Measurements from ENCODE around the gene SPIRE2. TPM values are rescaled to one million over a fixed set of nuclear protein-coding genes. Genes with fewer than 3 reads are reported as not detected.

Gene SPIRE2
- total RNA-seq, 1 donor from 2014 or later, result 17.1 TPM

GRCh38 chr16:89915303-89916232, 87.3 kb downstream of the SPIRE2 start:
- no peak overlapping the region for H3K4me3 Mint-ChIP-seq
- H3K36me3 Mint-ChIP-seq, result peaks cover 3% of the 10 kb centered on the region
- no peak for TF ChIP-seq CTCF (conservative IDR thresholded peaks at IDR 0.05)
- H3K27me3 Mint-ChIP-seq, result peaks cover 13% of the 10 kb centered on the region
- no peak overlapping the region for H3K27ac Mint-ChIP-seq
- no peaks in the 10 kb centered on the region for H3K9me3 Mint-ChIP-seq
- H3K4me1 Mint-ChIP-seq (ENCODE audit: unreplicated experiment), result no peaks in the 10 kb centered on the region
- DNase-seq (ENCODE audit: extremely low spot score, unreplicated experiment), result no peak

DNA sequence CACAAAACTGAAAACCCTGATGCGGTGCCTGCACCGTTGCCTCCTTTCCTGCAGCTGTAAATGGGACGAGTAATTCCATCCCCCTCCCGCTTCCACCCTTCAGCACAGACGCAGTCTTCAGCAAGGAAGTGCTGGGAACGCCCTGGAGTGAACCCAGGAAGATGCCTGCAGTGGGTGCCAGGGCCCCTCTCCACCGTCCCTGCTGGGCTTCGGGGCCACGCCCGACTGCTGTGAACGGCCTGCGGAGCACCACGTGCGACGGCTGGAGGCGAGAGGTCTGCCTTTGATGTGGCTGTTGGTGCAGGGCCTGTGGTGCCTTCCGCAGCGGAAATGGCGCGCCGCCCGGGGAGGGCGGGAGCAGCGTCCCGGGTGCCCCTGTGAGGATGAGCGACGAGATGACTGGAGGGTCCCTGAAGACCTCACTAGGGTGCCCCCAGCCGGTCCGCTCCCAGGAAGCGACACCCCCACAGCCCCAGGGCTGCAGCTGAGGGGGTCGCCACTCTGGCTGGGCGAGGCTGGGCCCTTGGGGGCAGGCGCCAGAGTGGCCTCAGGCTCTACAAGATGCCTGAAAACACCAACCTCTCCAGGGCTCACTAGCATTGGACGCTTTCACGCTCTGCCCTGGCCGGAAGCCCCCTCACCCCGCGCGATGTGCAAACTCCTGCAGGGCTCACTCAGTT, 89.6 kb downstream of the SPIRE2 start:
- no peaks in the 10 kb centered on the region for H3K9me3 Mint-ChIP-seq
- no peaks in the 10 kb centered on the region for H3K4me1 Mint-ChIP-seq (ENCODE audit: unreplicated experiment)
- TF ChIP-seq CTCF (conservative IDR thresholded peaks at IDR 0.05), result no peak
- no peaks in the 10 kb centered on the region for H3K36me3 Mint-ChIP-seq
- H3K27ac Mint-ChIP-seq, result no peak overlapping the region
- no peak for DNase-seq (ENCODE audit: extremely low spot score, unreplicated experiment)
- peaks cover 22% of the 10 kb centered on the region for H3K27me3 Mint-ChIP-seq
- H3K4me3 Mint-ChIP-seq, result peak overlapping the region; percentile 76

GRCh38 chr16:89918453-89919347, 90.4 kb downstream of the SPIRE2 start, which contains the start of gene MC1R:
Gene MC1R (plus strand): TSS chr16:89918862. CDS start chr16:89919259, 397 bp downstream.
- DNase-seq (ENCODE audit: extremely low spot score, unreplicated experiment), result no peak
- Mint-ChIP-seq H3K27ac (no peak within 1 kb of the TSS), H3K4me3 (peak within 1 kb of the TSS; percentile 76), H3K36me3 (no peaks in the 10 kb centered on the region), H3K9me3 (no peaks in the 10 kb centered on the region), H3K27me3 (peaks cover 22% of the 10 kb centered on the region), H3K4me1 (ENCODE audit: unreplicated experiment) (no peaks in the 10 kb centered on the region)
- TF ChIP-seq CTCF (conservative IDR thresholded peaks at IDR 0.05), result peak; percentile 76

- no peak for TF ChIP-seq CTCF (conservative IDR thresholded peaks at IDR 0.05)
- Mint-ChIP-seq H3K9me3 (no peaks in the 10 kb centered on the region), H3K27me3 (peaks cover 25% of the 10 kb centered on the region), H3K36me3 (no peaks in the 10 kb centered on the region), H3K4me1 (ENCODE audit: unreplicated experiment) (no peaks in the 10 kb centered on the region), H3K4me3 (no peak overlapping the region), H3K27ac (no peak overlapping the region)
- no peak for DNase-seq (ENCODE audit: extremely low spot score, unreplicated experiment)
These were observed 91.5 kb downstream of the SPIRE2 start for GRCh38 chr16:89919535-89920406.

Measured in type B pancreatic cell (in vitro differentiated cells).